Upper lobe of right lung (tissue), 1 donor: Measurements from ENCODE around the gene GBA3. TPM values are rescaled to one million over a fixed set of nuclear protein-coding genes. Genes with fewer than 3 reads are reported as not detected.

ENCODE experiments used
- ATAC-seq: fragments of 200-7000 bp; cut with Tn5 transposase; one replicate; pipeline ENCODE4 v1.9.1; 2020; ENCODE audit warnings: mild to moderate bottlenecking, moderate library complexity
- DNase-seq: peaks from one replicate; pipeline ENCODE4 v3.0.0-alpha.2; 2020
- H3K27ac ChIP-seq: fragments of 200-600 bp; one replicate; pipeline ENCODE4 v1.8.0; 2022
- H3K27me3 ChIP-seq: fragments of 200-600 bp; one replicate; pipeline ENCODE4 v1.8.0; 2022; ENCODE audit warnings: mild to moderate bottlenecking
- H3K36me3 ChIP-seq: fragments of 200-600 bp; one replicate; pipeline ENCODE4 v1.8.0; 2022
- H3K4me1 ChIP-seq: fragments of 200-600 bp; one replicate; pipeline ENCODE4 v1.8.0; 2022
- H3K4me3 ChIP-seq: fragments of 200-600 bp; one replicate; pipeline ENCODE4 v1.8.0; 2022; ENCODE audit warnings: mild to moderate bottlenecking
- H3K9me3 ChIP-seq: fragments of 200-600 bp; one replicate; pipeline ENCODE4 v1.8.0; 2022
- CTCF ChIP-seq: fragments of 200-600 bp; IDR thresholded peaks from one replicate; pipeline ENCODE4 v1.8.0; 2022; ENCODE audit warnings: antibody characterized with exemption
- intact Hi-C: fragments of 100-400 bp; cut with DNase I; formaldehyde crosslinking; loops from one replicate; pipeline ENCODE4 v1.11.0; 2022
- total RNA-seq: library from RNA; stranded (reverse); fragmentation: NEBNext Ultra II Directional; extraction: Animal tissue kit (Norgen Biotek cat#: 25700); gene quantifications from one replicate; pipeline ENCODE4 v1.2.1, GENCODE V29; 2021
- donor health status: DM: no; HTN: yes; CAD: no; lungs with severe emphysema.

GBA3 gene
- total RNA-seq, 1 donor from 2014 or later: 0.26 TPM

GRCh38 chr4:22713841-22714240 lies 21.1 kb downstream of the GBA3 start:
- H3K27ac ChIP-seq: no peak overlapping the region
- TF ChIP-seq CTCF: no peak
- no peaks in the 10 kb centered on the region for H3K9me3 ChIP-seq
- H3K4me3 ChIP-seq: no peak overlapping the region
- H3K36me3 ChIP-seq: no peaks in the 10 kb centered on the region
- DNase-seq (no peak), ATAC-seq (no peak)
- intact Hi-C loops: no loop called here
- H3K4me1 ChIP-seq: no peaks in the 10 kb centered on the region
- H3K27me3 ChIP-seq: no peaks in the 10 kb centered on the region

GRCh38 chr4:22719218-22719617 lies 26.5 kb downstream of the GBA3 start:
- no peaks in the 10 kb centered on the region for H3K4me1 ChIP-seq
- no peak for TF ChIP-seq CTCF
- no peak overlapping the region for H3K4me3 ChIP-seq
- no peaks in the 10 kb centered on the region for H3K27me3 ChIP-seq
- intact Hi-C loops: no loop called here
- DNase-seq: no peak
- ATAC-seq: no peak
- no peaks in the 10 kb centered on the region for H3K9me3 ChIP-seq
- H3K27ac ChIP-seq: no peak overlapping the region
- H3K36me3 ChIP-seq: no peaks in the 10 kb centered on the region

GRCh38 chr4:22720091-22720490 lies 27.4 kb downstream of the GBA3 start:
- Histone ChIP-seq H3K4me1 (no peaks in the 10 kb centered on the region), H3K36me3 (no peaks in the 10 kb centered on the region), H3K4me3 (no peak overlapping the region), H3K27ac (no peak overlapping the region), H3K27me3 (no peaks in the 10 kb centered on the region), H3K9me3 (no peaks in the 10 kb centered on the region)
- ATAC-seq: no peak
- no peak for TF ChIP-seq CTCF
- DNase-seq: no peak
- intact Hi-C loops: no loop called here

- Histone ChIP-seq H3K27me3 (no peaks in the 10 kb centered on the region), H3K27ac (no peak overlapping the region), H3K4me3 (no peak overlapping the region), H3K9me3 (no peaks in the 10 kb centered on the region), H3K36me3 (no peaks in the 10 kb centered on the region), H3K4me1 (no peaks in the 10 kb centered on the region)
- DNase-seq (no peak), ATAC-seq (no peak)
- TF ChIP-seq CTCF: no peak
- intact Hi-C loops: no loop called here
Measured at GRCh38 chr4:22721204-22721603, 28.5 kb downstream of the GBA3 start.

GRCh38 chr4:22730021-22730420 lies 37.3 kb downstream of the GBA3 start:
- ATAC-seq: no peak
- Histone ChIP-seq H3K4me1 (no peaks in the 10 kb centered on the region), H3K27me3 (no peaks in the 10 kb centered on the region), H3K4me3 (no peak overlapping the region), H3K27ac (no peak overlapping the region), H3K36me3 (no peaks in the 10 kb centered on the region), H3K9me3 (no peaks in the 10 kb centered on the region)
- no peak for DNase-seq
- intact Hi-C loops: no loop called here
- no peak for TF ChIP-seq CTCF

- Histone ChIP-seq H3K9me3 (no peaks in the 10 kb centered on the region), H3K36me3 (no peaks in the 10 kb centered on the region), H3K4me1 (no peaks in the 10 kb centered on the region), H3K4me3 (no peak overlapping the region), H3K27me3 (no peaks in the 10 kb centered on the region), H3K27ac (no peak overlapping the region)
- no peak for TF ChIP-seq CTCF
- no peak for ATAC-seq
- no peak for DNase-seq
- intact Hi-C loops: no loop called here
Measured at GRCh38 chr4:22733816-22734215, 41.1 kb downstream of the GBA3 start.
